Smooth muscle cell (in vitro differentiated cells): ENCODE data around the gene SPON2. TPM values are rescaled to one million over a fixed set of nuclear protein-coding genes. Genes with fewer than 3 reads are reported as not detected.
A peak's percentile ranks its signal among the peaks of the same experiment; 100 is the strongest.

Experiments used
- DNase-seq: peaks from one replicate; lab custom pipeline; 2025; ENCODE audit not compliant: unreplicated experiment; lab: John Stamatoyannopoulos, UW
- H2AFZ ChIP-seq: fragments of 200-600 bp; sonication (generic); 2 replicates; pipeline ENCODE4 v1.6.0; 2016; ENCODE audit warnings: antibody characterized with exemption, low read depth, mild to moderate bottlenecking
- H3F3A ChIP-seq: fragments of 200-600 bp; sonication (generic); 2 replicates; pipeline ENCODE4 v1.6.0; 2017; ENCODE audit warnings: antibody characterized with exemption, low read depth
- H3K27ac ChIP-seq: fragments of 200-600 bp; sonication (generic); 2 replicates; pipeline ENCODE4 v1.5.1; 2016; ENCODE audit warnings: low read depth, mild to moderate bottlenecking
- H3K27me3 ChIP-seq: fragments of 200-600 bp; sonication (generic); 2 replicates; pipeline ENCODE4 v1.6.1; 2016; ENCODE audit warnings: low read depth, mild to moderate bottlenecking
- H3K36me3 ChIP-seq: fragments of 200-600 bp; sonication (generic); 2 replicates; pipeline ENCODE4 v1.5.1; 2016; ENCODE audit warnings: low read depth
- H3K4me1 ChIP-seq: fragments of 200-600 bp; sonication (generic); 2 replicates; pipeline ENCODE4 v1.5.1; 2016; ENCODE audit warnings: low read depth
- H3K4me2 ChIP-seq: fragments of 200-600 bp; sonication (generic); 2 replicates; pipeline ENCODE4 v1.6.0; 2016; ENCODE audit warnings: mild to moderate bottlenecking
- H3K4me3 ChIP-seq: fragments of 200-600 bp; sonication (generic); 2 replicates; pipeline ENCODE4 v1.5.1; 2016; ENCODE audit warnings: mild to moderate bottlenecking
- H3K79me2 ChIP-seq: fragments of 200-600 bp; sonication (generic); 2 replicates; pipeline ENCODE4 v1.6.0; 2016; ENCODE audit warnings: low read depth, mild to moderate bottlenecking
- H3K9ac ChIP-seq: fragments of 200-600 bp; sonication (generic); 2 replicates; pipeline ENCODE4 v1.6.0; 2016; ENCODE audit warnings: low read depth
- H3K9me3 ChIP-seq: fragments of 200-600 bp; sonication (generic); replicated peaks from 2 replicates; pipeline ENCODE4 v1.5.1; 2016; ENCODE audit warnings: low read depth
- H4K20me1 ChIP-seq: fragments of 200-600 bp; sonication (generic); 2 replicates; pipeline ENCODE4 v1.6.0; 2016; ENCODE audit warnings: low read depth
- WGBS: methylation state at CpG from one replicate; pipeline ENCODE4 v1.1.7; 2016; ENCODE audit warnings: low lambda C conversion rate; 5-methylcytosine and 5-hydroxymethylcytosine counted together
- polyA plus RNA-seq: library from polyadenylated mRNA; unstranded; fragments of >200 nt; fragmentation: Nextera tagmentation; extraction: Ambion mirVana; gene quantifications from 2 replicates; pipeline ENCODE4 v1.2.1, GENCODE V29; 2016
- total RNA-seq: library from RNA; depleted of rRNA; stranded (reverse); fragments of >200 nt; gene quantifications from 2 replicates; pipeline ENCODE4 v1.2.3, GENCODE V29; 2014
- TF ChIP-seq, protein P1 (sequence below): fragments of 200-600 bp; sonication (generic); IDR thresholded peaks from 2 replicates; pipeline ENCODE4 v1.5.1; 2017; ENCODE audit warnings: borderline replicate concordance, mild to moderate bottlenecking, antibody characterized with exemption; ENCODE audit not compliant: insufficient read depth, poor library complexity, severe bottlenecking

SPON2 gene
- total and polyA plus RNA-seq, 2 experiments from 2014 or later: 171 to 427 TPM

DNA sequence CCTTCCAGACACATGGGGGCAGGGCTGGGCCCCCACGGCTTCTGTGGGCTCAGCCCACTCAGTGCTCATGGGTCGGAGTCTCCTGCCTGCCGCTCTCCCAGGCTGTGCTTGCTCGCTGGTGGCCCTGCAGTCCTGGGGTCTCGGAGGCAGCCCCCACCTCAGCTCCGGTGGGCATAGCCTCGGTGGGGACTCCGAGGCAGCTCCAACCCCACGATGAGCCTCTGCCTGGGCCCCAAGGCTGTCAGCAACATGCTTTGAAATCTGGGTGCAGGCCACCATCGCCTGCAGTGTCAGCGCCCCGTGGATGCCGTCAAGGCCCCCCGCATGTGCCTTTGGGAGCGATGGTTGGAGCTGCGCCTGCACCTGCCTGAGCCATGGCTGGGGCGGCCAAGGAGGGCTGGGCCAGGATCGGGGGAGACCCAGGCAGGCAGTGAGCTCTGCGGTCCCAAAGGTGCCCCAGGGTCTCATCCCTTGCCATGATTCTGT is 30.2 kb upstream of the SPON2 start:
- no peaks in the 10 kb centered on the region for H3F3A ChIP-seq
- H3K4me2 ChIP-seq: peak overlapping the region; percentile 53
- DNase-seq: no peak
- WGBS: 82% methylated on average over 19 of the region's 19 CpGs
- no peaks in the 10 kb centered on the region for H4K20me1 ChIP-seq
- TF ChIP-seq, protein P1, sequence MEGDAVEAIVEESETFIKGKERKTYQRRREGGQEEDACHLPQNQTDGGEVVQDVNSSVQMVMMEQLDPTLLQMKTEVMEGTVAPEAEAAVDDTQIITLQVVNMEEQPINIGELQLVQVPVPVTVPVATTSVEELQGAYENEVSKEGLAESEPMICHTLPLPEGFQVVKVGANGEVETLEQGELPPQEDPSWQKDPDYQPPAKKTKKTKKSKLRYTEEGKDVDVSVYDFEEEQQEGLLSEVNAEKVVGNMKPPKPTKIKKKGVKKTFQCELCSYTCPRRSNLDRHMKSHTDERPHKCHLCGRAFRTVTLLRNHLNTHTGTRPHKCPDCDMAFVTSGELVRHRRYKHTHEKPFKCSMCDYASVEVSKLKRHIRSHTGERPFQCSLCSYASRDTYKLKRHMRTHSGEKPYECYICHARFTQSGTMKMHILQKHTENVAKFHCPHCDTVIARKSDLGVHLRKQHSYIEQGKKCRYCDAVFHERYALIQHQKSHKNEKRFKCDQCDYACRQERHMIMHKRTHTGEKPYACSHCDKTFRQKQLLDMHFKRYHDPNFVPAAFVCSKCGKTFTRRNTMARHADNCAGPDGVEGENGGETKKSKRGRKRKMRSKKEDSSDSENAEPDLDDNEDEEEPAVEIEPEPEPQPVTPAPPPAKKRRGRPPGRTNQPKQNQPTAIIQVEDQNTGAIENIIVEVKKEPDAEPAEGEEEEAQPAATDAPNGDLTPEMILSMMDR: no peak
- H3K79me2 ChIP-seq: no peaks in the 10 kb centered on the region
- H3K4me1 ChIP-seq: no peaks in the 10 kb centered on the region
- peak overlapping the region; percentile 23 for H3K9ac ChIP-seq
- H3K4me3 ChIP-seq: no peak overlapping the region
- no peak overlapping the region for H2AFZ ChIP-seq
- no peaks in the 10 kb centered on the region for H3K36me3 ChIP-seq
- no peaks in the 10 kb centered on the region for H3K9me3 ChIP-seq
- H3K27ac ChIP-seq: peak overlapping the region; percentile 85
- no peaks in the 10 kb centered on the region for H3K27me3 ChIP-seq

DNA sequence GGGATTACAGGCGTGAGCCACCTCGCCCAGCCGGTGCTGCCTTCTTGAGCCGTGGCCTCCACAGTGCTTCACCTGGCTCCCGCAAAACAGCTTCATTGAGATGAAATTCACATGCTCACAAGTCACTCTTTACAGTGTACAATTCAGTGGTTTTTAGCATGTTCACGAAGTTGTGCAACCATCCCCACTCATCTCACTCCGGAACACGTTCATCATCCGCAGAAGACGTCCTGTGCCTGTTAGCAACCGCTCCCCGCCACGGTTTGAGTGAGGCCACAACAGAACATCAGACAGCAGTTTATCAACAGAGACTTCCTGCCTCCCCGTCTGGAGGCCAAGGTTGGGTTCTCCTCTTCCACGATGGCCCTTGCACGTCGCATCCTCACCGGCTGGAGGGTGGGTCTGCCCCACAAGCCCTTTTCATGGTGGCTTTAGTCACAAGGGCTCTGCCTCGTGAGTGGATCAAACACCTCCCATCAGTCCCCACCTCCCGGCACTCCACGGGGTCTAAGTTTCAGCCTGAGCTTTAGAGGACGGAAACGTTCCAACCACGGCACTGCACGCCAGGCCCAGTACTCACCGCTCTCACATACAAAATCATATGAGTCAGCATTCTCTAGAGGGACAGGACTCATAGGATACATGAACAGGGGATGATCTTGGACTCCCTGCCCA is 29.6 kb upstream of the SPON2 start:
- Histone ChIP-seq H3K9ac (peak overlapping the region; percentile 49), H3K9me3 (no peaks in the 10 kb centered on the region), H3K27me3 (no peaks in the 10 kb centered on the region), H3K36me3 (no peaks in the 10 kb centered on the region), H2AFZ (no peak overlapping the region), H3K27ac (peak overlapping the region; percentile 85), H3F3A (no peaks in the 10 kb centered on the region), H3K79me2 (no peaks in the 10 kb centered on the region), H3K4me1 (no peaks in the 10 kb centered on the region), H4K20me1 (no peaks in the 10 kb centered on the region), H3K4me3 (no peak overlapping the region), H3K4me2 (peak overlapping the region; percentile 53)
- DNase-seq: no peak
- TF ChIP-seq, protein P1: no peak
- 36% methylated on average over 26 of the region's 26 CpGs for WGBS

DNA sequence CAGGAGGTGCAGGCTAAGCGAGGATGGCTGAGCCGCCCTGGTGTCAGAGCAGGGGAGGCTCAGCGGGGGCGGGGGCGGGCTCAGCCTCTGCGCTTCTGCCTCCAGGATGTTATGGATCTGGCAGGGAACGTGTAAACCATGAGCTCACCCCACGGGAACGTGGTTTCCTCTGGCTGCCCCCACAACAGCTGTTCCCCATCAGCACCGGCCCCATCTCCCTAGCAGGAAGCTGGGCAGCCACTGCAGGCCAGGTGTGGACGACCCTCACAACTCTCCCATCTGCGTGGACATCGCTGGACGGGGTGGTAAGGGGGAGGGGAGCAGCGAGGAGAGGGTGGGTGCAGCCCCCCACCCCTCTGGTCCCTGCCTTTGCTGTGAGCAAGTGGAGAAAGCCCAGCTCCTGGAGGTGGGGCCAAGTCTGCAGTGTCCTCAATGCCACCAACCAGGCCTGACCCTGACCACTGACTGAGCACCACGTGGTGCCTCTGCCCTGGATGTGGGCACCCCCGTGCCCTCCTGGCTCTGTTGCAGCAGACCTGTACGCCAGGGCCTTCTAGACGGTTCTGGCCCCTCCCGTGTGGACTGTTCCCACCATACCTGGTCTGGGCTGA is 28.1 kb upstream of the SPON2 start:
- no peak overlapping the region for H3K9ac ChIP-seq
- H3K4me3 ChIP-seq: no peak overlapping the region
- no peaks in the 10 kb centered on the region for H3K4me1 ChIP-seq
- no peaks in the 10 kb centered on the region for H3K79me2 ChIP-seq
- peak overlapping the region; percentile 85 for H3K27ac ChIP-seq
- no peaks in the 10 kb centered on the region for H3K9me3 ChIP-seq
- no peaks in the 10 kb centered on the region for H3K36me3 ChIP-seq
- H3K4me2 ChIP-seq: peak overlapping the region; percentile 53
- H2AFZ ChIP-seq: no peak overlapping the region
- H4K20me1 ChIP-seq: no peaks in the 10 kb centered on the region
- TF ChIP-seq, protein P1: no peak
- 53% methylated on average over 16 of the region's 20 CpGs for WGBS
- no peaks in the 10 kb centered on the region for H3K27me3 ChIP-seq
- no peaks in the 10 kb centered on the region for H3F3A ChIP-seq
- DNase-seq: no peak
